GM12878 (cell line): Measurements from ENCODE around the gene DNMBP. TPM values are rescaled to one million over a fixed set of nuclear protein-coding genes. Genes with fewer than 3 reads are reported as not detected.
A peak's percentile ranks its signal among the peaks of the same experiment; 100 is the strongest.

Experiments used
- ATAC-seq: fragments of 200-7000 bp; cut with Tn5 transposase; 3 replicates; pipeline ENCODE4 v1.9.1; 2020; ENCODE audit warnings: mild to moderate bottlenecking, moderate library complexity
- BruUV-seq: library from RNA; stranded (reverse); fragments of 400-500 nt; replicated peaks from 2 replicates; lab custom pipeline; 2021; lab: Mats Ljungman, UMichigan
- CTCF ChIA-PET: fragments of 300-600 bp; sonication (Branson Sonifier 250); formaldehyde crosslinking; extraction: SDS; loops from one replicate; lab custom pipeline; 2021; ENCODE audit warnings: inconsistent platforms; lab: Yijun Ruan, JAX
- POLR2A ChIA-PET: fragments of 350-600 bp; formaldehyde crosslinking; extraction: SDS; loops from one replicate; lab custom pipeline; 2021; ENCODE audit warnings: inconsistent platforms; lab: Charles Lee
- RAD21 ChIA-PET: fragments of 300-600 bp; sonication (Branson Sonifier 250); formaldehyde crosslinking; loops from one replicate; lab custom pipeline; 2023; ENCODE audit warnings: antibody characterized with exemption; ENCODE audit not compliant: unreplicated experiment; lab: Charles Lee
- SMC1A ChIA-PET: fragments of 300-600 bp; sonication (Branson Sonifier 250); formaldehyde crosslinking; loops from one replicate; lab custom pipeline; 2023; ENCODE audit not compliant: unreplicated experiment, uncharacterized antibody; lab: Charles Lee
- DNase-seq: peaks from one replicate; pipeline ENCODE4 v3.0.0-alpha.2; 2011; ENCODE audit warnings: low read depth, low spot score
- FAIRE-seq: peaks from 3 replicates; lab custom pipeline; 2011; peaks lifted over from hg19 to GRCh38; lab: Jason Lieb, UNC
- H2AFZ ChIP-seq: 2 replicates; pipeline ENCODE4 v1.6.0; 2011; ENCODE audit warnings: low read depth, low read length, control low read depth; ENCODE audit not compliant: control insufficient read depth
- H3K27ac ChIP-seq: 2 replicates; pipeline ENCODE4 v1.5.1; 2011; ENCODE audit warnings: control low read depth; ENCODE audit not compliant: control insufficient read depth, insufficient read depth
- H3K27me3 ChIP-seq, 2 experiments: replicated peaks in 1 of 2; 2 replicates each; pipeline versions ENCODE4 v1.6.0 to v1.6.1; 2011; ENCODE audit warnings: low read length in 1 of 2; ENCODE audit not compliant: control insufficient read depth in 2 of 2, insufficient read depth in 2 of 2
- H3K36me3 ChIP-seq, 2 experiments: 2 replicates each; pipeline ENCODE4 v1.5.1; 2011; ENCODE audit warnings: low read length in 1 of 2; ENCODE audit not compliant: control insufficient read depth in 2 of 2, insufficient read depth in 2 of 2
- H3K4me1 ChIP-seq: 2 replicates; pipeline ENCODE4 v1.6.1; 2011; ENCODE audit warnings: mild to moderate bottlenecking, low read length, moderate library complexity, mixed read lengths; ENCODE audit not compliant: control insufficient read depth, insufficient read depth
- H3K4me2 ChIP-seq: 2 replicates; pipeline ENCODE4 v1.6.0; 2011; ENCODE audit warnings: control low read depth; ENCODE audit not compliant: control insufficient read depth, insufficient read depth
- H3K4me3 ChIP-seq: fragments of 200-600 bp; sonication (generic); 2 replicates; pipeline ENCODE4 v1.5.1; 2016
- H3K79me2 ChIP-seq: 2 replicates; pipeline ENCODE4 v1.6.0; 2011; ENCODE audit warnings: low read length; ENCODE audit not compliant: control insufficient read depth, insufficient read depth
- H3K9ac ChIP-seq: 2 replicates; pipeline ENCODE4 v1.8.0; 2011; ENCODE audit warnings: low read length, control low read depth, mixed read lengths; ENCODE audit not compliant: control insufficient read depth, insufficient read depth
- H3K9me3 ChIP-seq: replicated peaks from 3 replicates; pipeline ENCODE4 v1.5.1; 2011; ENCODE audit warnings: mild to moderate bottlenecking, low read length; ENCODE audit not compliant: control insufficient read depth, insufficient read depth
- H4K20me1 ChIP-seq: 2 replicates; pipeline ENCODE4 v1.6.0; 2011; ENCODE audit not compliant: control insufficient read depth, insufficient read depth
- MXI1 ChIP-seq: fragments of 150-350 bp; IDR thresholded peaks from 2 replicates; pipeline ENCODE4 v1.6.1; 2011; ENCODE audit warnings: low read depth, mild to moderate bottlenecking, inconsistent platforms, low read length, improper control_type of control experiment
- RUNX3 ChIP-seq: IDR thresholded peaks from 2 replicates; pipeline ENCODE4 v1.6.1; 2012; ENCODE audit warnings: low read length, inconsistent platforms
- WGBS: methylation state at CpG from one replicate; pipeline ENCODE4 v1.1.6; 2016; ENCODE audit warnings: low lambda C conversion rate; ENCODE audit not compliant: insufficient replicate concordance, insufficient coverage; ENCODE audit errors: missing lambda C conversion rate; 5-methylcytosine and 5-hydroxymethylcytosine counted together
- in situ Hi-C: fragments of 300-500 bp; cut with MboI; formaldehyde crosslinking; loops from 9 replicates; pipeline ENCODE4 v1.14.3; 2018; ENCODE audit warnings: mixed read lengths
- intact Hi-C: fragments of 100-400 bp; cut with micrococcal nuclease; formaldehyde crosslinking; loops from one replicate; pipeline ENCODE4 v1.14.2; 2022; ENCODE audit not compliant: unreplicated experiment
- polyA plus RNA-seq, 11 experiments: library from polyadenylated mRNA; depleted of rRNA in 4 of 11; unstranded in 6 of 11; stranded (reverse) in 5 of 11; fragments of >200 nt; fragmentation: Nextera tagmentation in 4 of 11; fragmentation: Illumina TruSeq in 1 of 11; extraction: Ambion mirVana in 4 of 11; extraction: Trizol in 1 of 11; gene quantifications; 1 replicate in 1 of 11; 2 replicates in 10 of 11; pipeline versions ENCODE4 v1.2.1 to v1.2.3, GENCODE V29; 2011 to 2016; ENCODE audit warnings: inconsistent platforms in 2 of 11, missing spikeins in 2 of 11, low read depth in 1 of 11
- total RNA-seq, 4 experiments: library from RNA; depleted of rRNA in 3 of 4; stranded (reverse); fragments of >200 nt in 3 of 4; fragmentation: Illumina TruSeq in 1 of 4; extraction: Trizol in 1 of 4; gene quantifications; 2 replicates each; pipeline versions ENCODE4 v1.2.1 to v1.2.3, GENCODE V29; 2013 to 2021
- TF ChIP-seq, protein P1 (sequence below): fragments of 450-650 bp; IDR thresholded peaks from 2 replicates; pipeline ENCODE4 v1.6.1; 2017; ENCODE audit warnings: low read depth, mild to moderate bottlenecking, moderate library complexity

DNMBP gene
- total and polyA plus RNA-seq, 10 of the 15 experiments (the other 5 are each of a cell fraction or from before 2014, with no cell fraction given), result 7.1 to 45.0 (median 22.0) TPM

DNA sequence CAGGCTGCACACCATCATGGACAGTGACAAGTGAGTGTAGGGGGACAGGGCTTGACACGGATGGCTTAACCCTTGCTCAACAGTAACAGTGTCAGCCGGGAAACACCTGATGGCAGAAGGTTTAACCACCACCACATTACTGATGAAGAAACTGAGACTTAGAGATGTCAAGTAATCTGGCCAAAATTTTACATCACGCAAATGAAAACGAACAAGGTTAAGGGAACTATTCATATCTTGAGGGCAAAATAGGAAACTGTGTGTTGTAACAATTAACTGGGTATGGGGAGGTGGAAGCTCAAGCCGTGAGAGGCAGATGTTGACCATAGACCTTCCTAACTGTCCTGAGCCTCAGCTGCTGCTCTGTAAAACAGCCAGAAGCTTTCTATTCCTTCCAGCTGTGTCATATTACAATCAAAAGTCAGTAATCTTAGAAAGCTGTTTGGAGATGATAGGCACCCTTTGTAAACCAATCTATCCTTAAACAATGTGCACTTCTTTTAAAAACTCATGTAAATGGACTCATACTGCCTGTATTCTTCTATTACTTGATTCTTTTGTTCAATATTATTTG, 158.9 kb downstream of the DNMBP start:
- TF ChIP-seq, protein P1, sequence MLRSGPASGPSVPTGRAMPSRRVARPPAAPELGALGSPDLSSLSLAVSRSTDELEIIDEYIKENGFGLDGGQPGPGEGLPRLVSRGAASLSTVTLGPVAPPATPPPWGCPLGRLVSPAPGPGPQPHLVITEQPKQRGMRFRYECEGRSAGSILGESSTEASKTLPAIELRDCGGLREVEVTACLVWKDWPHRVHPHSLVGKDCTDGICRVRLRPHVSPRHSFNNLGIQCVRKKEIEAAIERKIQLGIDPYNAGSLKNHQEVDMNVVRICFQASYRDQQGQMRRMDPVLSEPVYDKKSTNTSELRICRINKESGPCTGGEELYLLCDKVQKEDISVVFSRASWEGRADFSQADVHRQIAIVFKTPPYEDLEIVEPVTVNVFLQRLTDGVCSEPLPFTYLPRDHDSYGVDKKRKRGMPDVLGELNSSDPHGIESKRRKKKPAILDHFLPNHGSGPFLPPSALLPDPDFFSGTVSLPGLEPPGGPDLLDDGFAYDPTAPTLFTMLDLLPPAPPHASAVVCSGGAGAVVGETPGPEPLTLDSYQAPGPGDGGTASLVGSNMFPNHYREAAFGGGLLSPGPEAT, result no peak
- no peak for TF ChIP-seq MXI1
- peak; percentile 19; the same call in 1 of the 2 replicates for TF ChIP-seq RUNX3
- ATAC-seq (peak; percentile 28), DNase-seq (no peak), FAIRE-seq (no peak)
- CTCF ChIA-PET, result interaction anchor here (0.6 to 15.9 kb wide), 2 partner anchors 98 to 193 kb away, joined by 3 to 340 read pairs; no protein-coding TSS in a partner anchor
- POLR2A ChIA-PET, result interaction anchor here (1.5 kb wide), 1 partner anchor 482 kb away, joined by 3 read pairs; no protein-coding TSS in a partner anchor
- H3K27ac ChIP-seq, result no peak overlapping the region
- no peaks in the 10 kb centered on the region for H3K9me3 ChIP-seq
- 0 out of 2 replicates have a peak, but pooled peaks cover 2% of the 10 kb centered on the region for H3K4me1 ChIP-seq
- no peak overlapping the region for H3K4me2 ChIP-seq
- SMC1A ChIA-PET, result interaction anchor here (0.7 to 9.1 kb wide), 7 partner anchors 8 to 457 kb away, joined by 3 to 173 read pairs (median 3); no protein-coding TSS in a partner anchor
- 42% methylated on average over 5 of the region's 5 CpGs for WGBS
- H2AFZ ChIP-seq, result no peak overlapping the region
- H3K9ac ChIP-seq, result no peak overlapping the region
- intact Hi-C loops (loop anchor here (10.0 kb wide), 2 partner anchors 374 to 484 kb away; partner anchors contain the start of genes CHUK and PKD2L1), in situ Hi-C loops (no loop called here)
- no peaks in the 10 kb centered on the region for H3K79me2 ChIP-seq
- no peaks in the 10 kb centered on the region for H4K20me1 ChIP-seq
- RAD21 ChIA-PET, result interaction anchor here (0.9 to 9.4 kb wide), 2 partner anchors 56 to 195 kb away, joined by 3 to 152 read pairs; no protein-coding TSS in a partner anchor
- no peak overlapping the region for H3K4me3 ChIP-seq
- H3K36me3 ChIP-seq, result no peaks in the 10 kb centered on the region
- no TSS peak for BruUV-seq
- no peaks in the 10 kb centered on the region for H3K27me3 ChIP-seq
